GM21367 (cell line): ENCODE measurements around the gene TMEM92.
"Not testable (repeated sequence)": the region's sequence is repeated elsewhere in the genome, so short reads cannot be mapped to it uniquely, and the experiment has no call there.

Experiments
- ATAC-seq: cut with Tn5 transposase; IDR thresholded peaks from one replicate; pipeline ENCODE4 v1.9.1; 2021; ENCODE audit not compliant: unreplicated experiment

TMEM92 gene

GRCh38 chr17:50261051-50261915 is 13.0 kb upstream of the TMEM92 start:
- no peak for ATAC-seq

GRCh38 chr17:50262001-50262794 is 12.1 kb upstream of the TMEM92 start:
- no peak for ATAC-seq

- no peak for ATAC-seq
These were observed 10.7 kb upstream of the TMEM92 start for GRCh38 chr17:50263331-50264262.

GRCh38 chr17:50264263-50265113 is 9.8 kb upstream of the TMEM92 start:
- ATAC-seq, result no peak

- ATAC-seq, result no peak
These were observed 9.1 kb upstream of the TMEM92 start for GRCh38 chr17:50265212-50265611.

- ATAC-seq, result no peak
These were observed 8.5 kb upstream of the TMEM92 start for GRCh38 chr17:50265690-50266315.

- ATAC-seq, result no peak
These were observed 7.7 kb upstream of the TMEM92 start for GRCh38 chr17:50266384-50267073.

GRCh38 chr17:50267074-50267841 is 7.0 kb upstream of the TMEM92 start:
- ATAC-seq, result no peak

GRCh38 chr17:50268026-50268425 is 6.2 kb upstream of the TMEM92 start:
- ATAC-seq, result no peak

- no peak for ATAC-seq
These were observed 5.5 kb upstream of the TMEM92 start for GRCh38 chr17:50268743-50269275.

GRCh38 chr17:50269477-50270434 is 4.5 kb upstream of the TMEM92 start:
- no peak for ATAC-seq

- ATAC-seq, result no peak
These were observed 3.6 kb upstream of the TMEM92 start for GRCh38 chr17:50270435-50271362.

GRCh38 chr17:50271363-50271750 is 2.9 kb upstream of the TMEM92 start:
- ATAC-seq, result not testable (repeated sequence)

GRCh38 chr17:50272246-50272645 is 2.0 kb upstream of the TMEM92 start:
- no peak for ATAC-seq

- ATAC-seq, result no peak
These were observed 1.3 kb upstream of the TMEM92 start for GRCh38 chr17:50272711-50273653.
